ENCODE results near the gene RLN3.

The RLN3 gene

GRCh38 chr19:13983213-13983889, 44.6 kb upstream of the RLN3 start:
- H3K9me3 ChIP-seq (ENCODE audit: control insufficient read depth in 5 of 5, low read length in 5 of 5), result no peaks in the 10 kb centered on the region
- H3K9ac ChIP-seq (ENCODE audit: low read length in 5 of 5), result no peak overlapping the region
- peaks cover 1 to 51% (median 34%) of the 10 kb centered on the region in 5 donors for H3K4me1 ChIP-seq (ENCODE audit: control insufficient read depth in 5 of 5, insufficient read depth in 5 of 5, low read length in 5 of 5)
- no peak overlapping the region for H3K27ac ChIP-seq (ENCODE audit: low read depth, low read length)
- H3K27me3 ChIP-seq (ENCODE audit: control insufficient read depth in 5 of 5, insufficient read depth in 4 of 5, low read length in 5 of 5), result peaks cover 0 to 3% (median 0%) of the 10 kb centered on the region in 5 donors
- H3K4me3 ChIP-seq (ENCODE audit: low read depth in 1 of 5, low read length in 5 of 5), result no peak overlapping the region
- H3K36me3 ChIP-seq (ENCODE audit: control insufficient read depth in 5 of 5, insufficient read depth in 5 of 5, low read length in 5 of 5), result peaks cover 0 to 25% (median 15%) of the 10 kb centered on the region in 5 donors

DNA sequence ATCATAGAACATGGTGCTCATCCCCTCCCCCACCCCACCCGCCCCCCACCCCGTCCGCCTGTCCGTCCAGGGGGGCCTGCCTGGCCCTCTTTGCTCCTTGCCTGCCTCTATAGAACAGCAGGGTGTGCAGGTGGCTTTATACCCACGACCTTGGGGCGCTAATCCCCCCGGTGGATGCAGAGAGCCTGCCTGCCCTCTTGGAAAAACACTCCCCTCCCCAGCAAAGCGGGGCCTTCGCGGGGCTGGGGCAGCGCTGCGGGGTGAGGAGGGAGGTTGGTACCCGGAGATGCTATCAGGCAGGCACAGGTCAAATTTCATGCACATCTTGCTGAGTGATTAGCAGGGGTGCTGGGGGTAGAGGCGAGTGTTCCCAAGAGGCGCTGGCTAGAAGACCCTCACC, 43.8 kb upstream of the RLN3 start:
- H3K36me3 ChIP-seq (ENCODE audit: control insufficient read depth in 5 of 5, insufficient read depth in 5 of 5, low read length in 5 of 5), result peaks cover 0 to 31% (median 16%) of the 10 kb centered on the region in 5 donors
- H3K27me3 ChIP-seq (ENCODE audit: control insufficient read depth in 5 of 5, insufficient read depth in 4 of 5, low read length in 5 of 5), result peaks cover 0 to 3% (median 0%) of the 10 kb centered on the region in 5 donors
- H3K27ac ChIP-seq (ENCODE audit: low read depth, low read length), result no peak overlapping the region
- peaks cover 1 to 48% (median 30%) of the 10 kb centered on the region in 5 donors for H3K4me1 ChIP-seq (ENCODE audit: control insufficient read depth in 5 of 5, insufficient read depth in 5 of 5, low read length in 5 of 5)
- H3K9me3 ChIP-seq (ENCODE audit: control insufficient read depth in 5 of 5, low read length in 5 of 5), result no peaks in the 10 kb centered on the region
- H3K9ac ChIP-seq (ENCODE audit: low read length in 5 of 5), result no peak overlapping the region
- H3K4me3 ChIP-seq (ENCODE audit: low read depth in 1 of 5, low read length in 5 of 5), result no peak overlapping the region

DNA sequence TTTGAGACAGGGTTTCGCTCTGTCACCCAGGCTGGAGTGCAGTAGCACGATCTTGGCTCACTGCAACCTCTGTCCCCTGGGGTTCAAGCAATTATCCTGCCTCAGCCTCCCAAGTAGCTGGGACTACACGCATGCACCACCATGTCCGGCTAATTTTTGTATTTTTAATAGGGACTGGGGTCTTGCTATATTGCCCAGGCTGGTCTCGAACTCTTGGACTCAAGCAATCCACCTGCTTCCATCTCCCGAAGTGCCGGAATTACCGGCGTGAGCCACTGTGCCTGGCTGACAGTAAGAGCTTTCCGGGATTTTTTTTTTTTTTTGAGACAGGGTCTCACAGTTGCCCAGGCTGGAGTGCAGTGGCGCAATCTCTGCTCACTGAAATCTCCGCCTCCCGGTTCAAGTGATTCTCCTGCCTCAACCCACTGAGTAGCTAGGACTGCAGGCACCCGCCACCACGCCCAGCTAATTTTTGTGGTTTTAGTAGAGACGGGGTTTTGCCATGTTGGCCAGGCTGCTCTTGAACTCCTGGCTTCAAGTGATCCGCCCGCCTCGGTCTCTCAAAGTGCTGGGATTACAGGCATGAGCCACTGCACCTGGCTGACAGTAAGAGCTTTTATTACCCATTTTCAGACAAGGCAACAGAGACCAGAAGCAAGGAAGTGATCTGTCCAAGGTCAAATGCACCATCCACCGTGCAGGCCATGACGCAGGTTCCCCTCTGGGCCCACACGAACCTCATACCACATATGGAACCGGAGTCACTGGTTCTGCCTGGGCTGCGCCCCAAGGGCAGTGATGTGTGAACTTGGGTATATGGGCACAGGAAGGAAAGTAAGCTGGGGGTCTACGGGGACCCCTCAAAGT, 42.8 kb upstream of the RLN3 start:
- Histone ChIP-seq H3K4me3 (ENCODE audit: low read depth in 1 of 5, low read length in 5 of 5) (no peak overlapping the region), H3K9ac (ENCODE audit: low read length in 5 of 5) (no peak overlapping the region), H3K27me3 (ENCODE audit: control insufficient read depth in 5 of 5, insufficient read depth in 4 of 5, low read length in 5 of 5) (no peaks in the 10 kb centered on the region), H3K36me3 (ENCODE audit: control insufficient read depth in 5 of 5, insufficient read depth in 5 of 5, low read length in 5 of 5) (peaks cover 0 to 30% (median 17%) of the 10 kb centered on the region in 5 donors), H3K9me3 (ENCODE audit: control insufficient read depth in 5 of 5, low read length in 5 of 5) (no peaks in the 10 kb centered on the region), H3K27ac (ENCODE audit: low read depth, low read length) (no peak overlapping the region), H3K4me1 (ENCODE audit: control insufficient read depth in 5 of 5, insufficient read depth in 5 of 5, low read length in 5 of 5) (peaks cover 1 to 39% (median 23%) of the 10 kb centered on the region in 5 donors)

DNA sequence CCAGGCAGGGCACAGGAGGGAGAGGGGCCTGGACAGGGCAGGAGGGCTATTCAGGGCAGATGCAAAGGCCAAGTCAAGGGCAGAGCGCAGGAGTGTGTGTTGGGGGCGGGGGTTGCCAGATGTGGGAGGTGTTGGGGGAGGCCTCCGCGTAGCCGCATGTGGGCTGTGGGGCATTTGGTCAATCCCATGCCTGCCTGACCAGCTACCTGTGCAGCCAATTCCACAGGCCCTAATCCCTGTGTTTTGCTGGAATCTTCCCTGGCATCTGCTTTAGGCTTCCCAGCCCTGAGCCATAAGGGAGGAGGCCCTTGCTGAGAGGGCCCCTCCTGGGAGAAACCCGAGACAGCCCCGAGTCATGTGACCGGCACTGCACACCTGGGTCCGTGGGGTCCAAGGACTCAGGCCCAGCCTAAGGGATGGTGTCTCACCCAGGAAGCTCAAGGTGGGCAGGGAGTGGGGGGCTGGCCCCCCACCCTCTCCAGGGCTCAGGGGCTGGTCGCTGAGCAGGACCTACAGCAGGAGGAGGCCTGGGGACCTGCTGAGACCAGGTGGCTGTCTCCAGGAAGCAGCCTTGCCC, 42.1 kb upstream of the RLN3 start:
- peaks cover 1 to 39% (median 23%) of the 10 kb centered on the region in 5 donors for H3K4me1 ChIP-seq (ENCODE audit: control insufficient read depth in 5 of 5, insufficient read depth in 5 of 5, low read length in 5 of 5)
- H3K27ac ChIP-seq (ENCODE audit: low read depth, low read length), result peak overlapping the region; percentile 37

DNA sequence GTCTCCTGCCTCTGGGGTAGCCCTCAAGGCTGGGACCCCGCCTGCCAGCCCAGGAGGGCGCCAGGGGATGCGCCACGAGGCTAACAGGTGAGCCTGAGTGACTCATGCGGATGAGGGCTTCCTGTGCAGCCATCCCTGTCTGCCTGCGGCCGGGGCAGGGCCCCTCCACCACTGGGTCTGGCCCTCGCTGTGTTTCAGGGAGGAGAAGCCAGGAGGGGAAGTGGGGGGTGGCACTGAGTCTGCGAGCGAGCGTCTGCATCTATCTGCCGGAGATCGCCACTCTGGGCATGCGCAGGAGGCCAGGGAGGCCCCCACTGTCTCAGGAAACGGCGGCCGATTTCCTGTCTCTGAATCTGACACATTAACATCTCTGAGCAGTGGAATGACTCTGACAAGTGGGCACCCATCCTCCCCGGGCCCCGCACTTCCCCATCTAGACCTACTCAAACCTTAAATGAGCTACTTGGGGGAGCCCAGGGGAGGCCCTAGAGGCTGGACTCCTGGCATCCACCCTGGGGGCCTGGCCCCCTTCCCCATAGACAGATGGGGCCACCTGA, 41.5 kb upstream of the RLN3 start:
- H3K27ac ChIP-seq (ENCODE audit: low read depth, low read length), result peak overlapping the region; percentile 81
- H3K4me3 ChIP-seq (ENCODE audit: low read depth in 1 of 5, low read length in 5 of 5), result peak overlapping the region in 3 of 5 donors; percentile 30 to 53 (median 40)
- H3K27me3 ChIP-seq (ENCODE audit: control insufficient read depth in 5 of 5, insufficient read depth in 4 of 5, low read length in 5 of 5), result no peaks in the 10 kb centered on the region
- peaks cover 0 to 30% (median 17%) of the 10 kb centered on the region in 5 donors for H3K36me3 ChIP-seq (ENCODE audit: control insufficient read depth in 5 of 5, insufficient read depth in 5 of 5, low read length in 5 of 5)
- peaks cover 1 to 39% (median 23%) of the 10 kb centered on the region in 5 donors for H3K4me1 ChIP-seq (ENCODE audit: control insufficient read depth in 5 of 5, insufficient read depth in 5 of 5, low read length in 5 of 5)
- H3K9ac ChIP-seq (ENCODE audit: low read length in 5 of 5), result peak overlapping the region in 4 of 5 donors; percentile 19 to 78 (median 57)
- H3K9me3 ChIP-seq (ENCODE audit: control insufficient read depth in 5 of 5, low read length in 5 of 5), result no peaks in the 10 kb centered on the region

More for the DNA sequence above, 42.1 kb upstream of the RLN3 start:
- Histone ChIP-seq H3K9ac (ENCODE audit: low read length in 5 of 5) (peak overlapping the region in 3 of 5 donors; percentile 30 to 58 (median 56)), H3K36me3 (ENCODE audit: control insufficient read depth in 5 of 5, insufficient read depth in 5 of 5, low read length in 5 of 5) (peaks cover 0 to 26% (median 14%) of the 10 kb centered on the region in 5 donors), H3K4me3 (ENCODE audit: low read depth in 1 of 5, low read length in 5 of 5) (peak overlapping the region in 3 of 5 donors; percentile 30 to 53 (median 40)), H3K27me3 (ENCODE audit: control insufficient read depth in 5 of 5, insufficient read depth in 4 of 5, low read length in 5 of 5) (no peaks in the 10 kb centered on the region), H3K9me3 (ENCODE audit: control insufficient read depth in 5 of 5, low read length in 5 of 5) (no peaks in the 10 kb centered on the region)

DNA sequence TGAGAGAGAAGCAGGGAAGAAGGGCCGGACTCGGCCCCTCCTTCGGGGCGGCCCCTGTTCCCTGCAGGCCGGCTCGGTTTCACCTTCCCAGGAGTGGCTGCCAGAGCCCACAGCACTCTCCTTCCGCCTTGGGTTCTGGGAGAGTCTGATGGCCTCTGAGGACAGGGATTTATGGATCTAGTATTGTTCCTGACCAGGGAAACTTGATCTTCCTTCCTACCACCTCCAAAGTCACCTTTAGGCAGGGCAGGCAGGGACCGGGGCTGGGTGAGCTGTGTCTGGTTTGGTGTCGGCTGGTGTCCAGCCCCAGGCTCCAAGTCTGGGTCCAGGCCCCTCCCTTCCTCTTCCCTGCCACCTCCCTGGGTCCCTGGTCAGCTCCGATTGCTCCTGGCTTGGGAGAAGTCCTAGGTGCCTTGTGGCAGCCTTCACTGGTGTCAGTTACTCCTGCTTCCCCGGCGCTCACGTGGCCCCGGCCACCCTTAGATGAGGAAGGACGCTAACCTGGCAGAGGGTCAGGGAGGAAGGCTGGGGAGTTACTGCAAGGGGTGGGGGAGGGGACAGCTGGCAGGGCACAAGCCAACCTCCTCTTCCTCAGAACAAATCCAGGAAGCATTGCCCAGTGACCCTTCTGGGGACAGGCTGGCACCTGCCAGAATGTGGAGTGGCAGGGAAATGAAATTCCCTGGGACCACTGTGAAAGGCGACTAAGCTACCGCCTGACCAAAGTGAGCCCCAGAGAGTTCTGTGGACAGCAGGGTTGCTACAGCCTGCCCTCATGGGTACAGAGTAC, 40.7 kb upstream of the RLN3 start:
- H3K9me3 ChIP-seq (ENCODE audit: control insufficient read depth in 5 of 5, low read length in 5 of 5), result no peaks in the 10 kb centered on the region
- H3K9ac ChIP-seq (ENCODE audit: low read length in 5 of 5), result peak overlapping the region; percentile 19 to 78 (median 51)
- peaks cover 1 to 33% (median 23%) of the 10 kb centered on the region in 5 donors for H3K4me1 ChIP-seq (ENCODE audit: control insufficient read depth in 5 of 5, insufficient read depth in 5 of 5, low read length in 5 of 5)
- no peaks in the 10 kb centered on the region for H3K27me3 ChIP-seq (ENCODE audit: control insufficient read depth in 5 of 5, insufficient read depth in 4 of 5, low read length in 5 of 5)
- H3K27ac ChIP-seq (ENCODE audit: low read depth, low read length), result peak overlapping the region; percentile 81
- H3K36me3 ChIP-seq (ENCODE audit: control insufficient read depth in 5 of 5, insufficient read depth in 5 of 5, low read length in 5 of 5), result peaks cover 0 to 34% (median 18%) of the 10 kb centered on the region in 5 donors
- peak overlapping the region in 2 of 5 donors; percentile 40 to 53 for H3K4me3 ChIP-seq (ENCODE audit: low read depth in 1 of 5, low read length in 5 of 5)

GRCh38 chr19:13989487-13989886, 38.5 kb upstream of the RLN3 start:
- Histone ChIP-seq H3K4me3 (ENCODE audit: low read depth in 1 of 5, low read length in 5 of 5) (no peak overlapping the region), H3K27me3 (ENCODE audit: control insufficient read depth in 5 of 5, insufficient read depth in 4 of 5, low read length in 5 of 5) (no peaks in the 10 kb centered on the region), H3K9me3 (ENCODE audit: control insufficient read depth in 5 of 5, low read length in 5 of 5) (no peaks in the 10 kb centered on the region), H3K27ac (ENCODE audit: low read depth, low read length) (no peak overlapping the region), H3K4me1 (ENCODE audit: control insufficient read depth in 5 of 5, insufficient read depth in 5 of 5, low read length in 5 of 5) (peaks cover 1 to 33% (median 23%) of the 10 kb centered on the region in 5 donors), H3K36me3 (ENCODE audit: control insufficient read depth in 5 of 5, insufficient read depth in 5 of 5, low read length in 5 of 5) (peaks cover 0 to 35% (median 23%) of the 10 kb centered on the region in 5 donors), H3K9ac (ENCODE audit: low read length in 5 of 5) (no peak overlapping the region)

DNA sequence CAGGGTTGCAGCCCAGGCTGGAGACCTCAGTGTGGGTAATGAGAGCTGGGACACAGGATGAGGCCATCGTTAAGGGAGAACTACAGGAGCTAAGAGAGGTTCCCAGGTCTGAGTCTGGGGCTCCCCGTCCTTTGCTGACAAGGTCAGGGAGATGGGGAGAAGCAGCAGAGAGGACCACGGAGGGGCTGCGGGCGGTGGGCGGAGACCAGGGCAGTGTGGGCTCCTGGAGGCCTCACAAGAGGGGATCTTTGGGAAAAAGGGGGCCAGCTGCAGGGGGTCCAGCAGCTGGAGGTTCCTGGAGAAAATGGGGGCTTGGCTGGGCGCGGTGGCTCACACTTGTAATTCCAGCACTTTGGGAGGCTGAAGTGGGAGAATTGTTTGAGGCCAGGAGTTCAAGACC, 37.9 kb upstream of the RLN3 start:
- Histone ChIP-seq H3K9ac (ENCODE audit: low read length in 5 of 5) (no peak overlapping the region), H3K4me1 (ENCODE audit: control insufficient read depth in 5 of 5, insufficient read depth in 5 of 5, low read length in 5 of 5) (peaks cover 1 to 37% (median 26%) of the 10 kb centered on the region in 5 donors), H3K27ac (ENCODE audit: low read depth, low read length) (no peak overlapping the region), H3K4me3 (ENCODE audit: low read depth in 1 of 5, low read length in 5 of 5) (no peak overlapping the region), H3K36me3 (ENCODE audit: control insufficient read depth in 5 of 5, insufficient read depth in 5 of 5, low read length in 5 of 5) (peaks cover 0 to 35% (median 23%) of the 10 kb centered on the region in 5 donors), H3K27me3 (ENCODE audit: control insufficient read depth in 5 of 5, insufficient read depth in 4 of 5, low read length in 5 of 5) (no peaks in the 10 kb centered on the region), H3K9me3 (ENCODE audit: control insufficient read depth in 5 of 5, low read length in 5 of 5) (no peaks in the 10 kb centered on the region)

GRCh38 chr19:13992025-13992424, 35.9 kb upstream of the RLN3 start:
- Histone ChIP-seq H3K9ac (ENCODE audit: low read length in 5 of 5) (no peak overlapping the region), H3K27ac (ENCODE audit: low read depth, low read length) (no peak overlapping the region), H3K36me3 (ENCODE audit: control insufficient read depth in 5 of 5, insufficient read depth in 5 of 5, low read length in 5 of 5) (peaks cover 0 to 39% (median 23%) of the 10 kb centered on the region in 5 donors), H3K4me1 (ENCODE audit: control insufficient read depth in 5 of 5, insufficient read depth in 5 of 5, low read length in 5 of 5) (peaks cover 0 to 24% (median 15%) of the 10 kb centered on the region in 5 donors), H3K27me3 (ENCODE audit: control insufficient read depth in 5 of 5, insufficient read depth in 4 of 5, low read length in 5 of 5) (no peaks in the 10 kb centered on the region), H3K9me3 (ENCODE audit: control insufficient read depth in 5 of 5, low read length in 5 of 5) (no peaks in the 10 kb centered on the region), H3K4me3 (ENCODE audit: low read depth in 1 of 5, low read length in 5 of 5) (no peak overlapping the region)

All from subcutaneous abdominal adipose tissue (tissue), 5 donors.